NCI-H1092 (cell line): ENCODE results near the gene TOR4A.

Experiments used
- DNase-seq: peaks from one replicate; lab custom pipeline; 2025; lab: John Stamatoyannopoulos, UW

Gene TOR4A

DNA sequence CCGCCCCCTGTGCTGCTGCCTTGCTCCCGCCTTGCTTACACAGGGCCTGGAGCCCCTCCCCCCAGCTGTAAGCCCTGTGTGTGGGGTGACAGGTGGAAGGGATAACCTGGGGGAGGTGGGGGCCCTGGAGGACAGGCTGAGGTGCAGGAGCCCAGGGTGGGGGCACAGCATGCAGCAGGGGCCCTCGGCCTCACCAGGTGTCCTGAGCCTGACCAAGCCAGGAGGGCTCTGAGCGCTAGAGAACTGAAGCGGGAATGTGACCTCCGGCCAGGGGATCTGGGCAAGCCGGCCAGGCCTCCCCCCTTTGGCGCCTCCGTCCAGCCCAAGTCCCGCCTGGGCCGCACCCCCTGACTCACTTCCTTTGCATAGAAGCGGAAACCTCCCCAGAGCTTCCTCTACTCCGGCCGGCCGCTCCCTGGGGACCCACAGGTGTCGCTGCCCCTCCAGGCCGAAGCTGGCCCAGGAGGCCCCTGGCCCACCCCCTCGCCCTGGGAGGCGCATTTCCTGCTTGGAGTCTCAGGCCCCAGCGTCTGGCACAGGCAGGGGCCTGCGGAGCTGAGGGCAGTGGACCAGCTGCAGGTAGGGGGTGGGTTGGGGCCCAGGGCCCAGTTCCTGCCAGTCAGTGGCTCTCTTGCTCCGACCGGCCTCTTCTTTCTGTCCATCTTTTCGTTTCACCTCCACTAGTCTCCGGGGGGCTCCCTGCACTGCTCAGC lies at the start of gene TOR4A:
TSS of gene TOR4A (plus strand) at position 398 of the 713 bp plus-strand sequence. CDS start 964 bp downstream, outside the sequence.
- DNase-seq, result no peak

GRCh38 chr9:137227853-137228505 lies 49.5 kb upstream of the TOR4A start:
- no peak for DNase-seq

- DNase-seq, result no peak
These were observed 49.0 kb upstream of the TOR4A start for GRCh38 chr9:137228506-137228967.

DNA sequence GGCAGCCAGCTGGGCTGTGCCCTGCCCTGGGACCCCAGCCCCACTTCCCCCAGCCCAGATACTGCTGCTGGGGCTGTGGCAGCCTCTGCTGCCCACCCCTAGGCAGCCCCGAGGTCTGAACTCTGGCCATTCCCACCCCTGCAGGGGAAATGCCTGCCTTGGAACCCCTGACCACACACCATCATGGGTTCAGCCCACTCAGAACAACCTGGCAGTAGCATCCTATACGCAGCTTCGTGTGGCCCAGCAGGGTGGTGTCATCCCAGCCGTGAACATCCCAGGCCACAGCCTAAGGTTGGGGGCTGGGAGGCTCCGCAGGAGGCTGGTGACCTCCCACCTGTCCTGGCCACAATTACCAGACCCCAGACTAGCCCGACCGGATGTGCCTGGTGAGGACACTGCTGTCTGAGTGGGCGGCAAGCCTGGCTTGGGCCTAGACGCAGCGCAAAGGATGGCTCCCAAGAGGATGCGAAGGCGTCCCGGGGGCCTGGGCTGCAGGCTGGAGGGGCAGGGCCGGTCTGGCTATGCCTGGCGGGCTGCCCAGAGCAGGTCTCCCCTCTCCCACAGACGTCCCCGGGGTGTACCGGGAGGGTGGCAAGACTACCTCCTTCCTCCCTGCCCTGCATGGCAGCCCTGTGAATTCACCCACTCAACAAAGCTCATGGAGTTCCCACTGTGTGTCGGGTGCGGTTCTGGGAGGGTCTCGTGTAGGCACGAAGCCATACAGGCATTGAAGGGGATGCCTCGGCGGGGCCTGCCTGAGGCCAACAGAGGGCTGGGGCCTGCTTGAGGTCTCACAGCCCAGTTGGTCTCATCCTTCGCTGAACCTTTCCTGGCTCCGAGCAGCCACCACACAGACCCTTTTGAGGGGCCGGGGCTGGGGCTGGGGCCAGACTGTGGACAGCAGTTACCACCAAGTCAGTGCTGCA lies 48.3 kb upstream of the TOR4A start:
- no peak for DNase-seq

DNA sequence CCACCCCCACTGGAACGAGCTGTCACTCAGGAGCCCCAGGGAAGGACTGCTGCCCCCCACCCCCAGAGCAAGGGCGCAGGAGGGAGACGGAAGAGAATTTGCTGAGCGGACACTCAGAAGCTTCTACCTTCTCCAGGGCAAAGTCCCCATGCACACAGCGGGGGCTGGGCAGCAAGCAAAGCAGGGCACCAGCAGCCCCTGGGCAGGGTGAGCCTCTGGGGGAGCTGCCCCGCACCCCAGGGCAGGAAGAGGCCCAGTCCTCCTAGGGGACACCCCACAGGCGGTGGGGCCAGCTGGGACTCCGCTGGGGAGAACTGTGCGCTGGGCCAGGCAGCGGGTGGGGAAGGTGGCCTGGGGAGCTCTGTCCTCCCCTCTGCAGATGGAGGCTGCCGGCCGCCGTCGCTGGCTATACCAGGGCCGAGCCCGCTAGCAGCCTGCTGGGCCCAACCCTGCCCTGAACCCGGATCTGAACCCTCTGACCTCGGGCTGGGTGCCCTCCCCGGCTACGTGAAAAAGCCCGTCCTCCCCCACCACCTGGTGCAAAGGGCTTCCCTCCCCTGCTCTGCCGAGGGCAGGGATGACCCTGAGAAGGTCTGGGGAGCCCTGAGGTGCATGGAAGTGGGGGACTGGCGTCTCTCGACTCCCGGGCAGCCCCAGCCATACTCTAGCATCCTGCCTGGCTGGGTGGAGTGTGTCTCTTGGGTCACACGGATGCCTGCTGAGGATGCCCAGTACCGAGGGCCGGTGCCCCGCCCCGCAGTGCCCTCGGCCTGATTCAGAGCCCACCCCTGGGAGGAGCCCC lies 47.4 kb upstream of the TOR4A start:
- DNase-seq, result no peak

DNA sequence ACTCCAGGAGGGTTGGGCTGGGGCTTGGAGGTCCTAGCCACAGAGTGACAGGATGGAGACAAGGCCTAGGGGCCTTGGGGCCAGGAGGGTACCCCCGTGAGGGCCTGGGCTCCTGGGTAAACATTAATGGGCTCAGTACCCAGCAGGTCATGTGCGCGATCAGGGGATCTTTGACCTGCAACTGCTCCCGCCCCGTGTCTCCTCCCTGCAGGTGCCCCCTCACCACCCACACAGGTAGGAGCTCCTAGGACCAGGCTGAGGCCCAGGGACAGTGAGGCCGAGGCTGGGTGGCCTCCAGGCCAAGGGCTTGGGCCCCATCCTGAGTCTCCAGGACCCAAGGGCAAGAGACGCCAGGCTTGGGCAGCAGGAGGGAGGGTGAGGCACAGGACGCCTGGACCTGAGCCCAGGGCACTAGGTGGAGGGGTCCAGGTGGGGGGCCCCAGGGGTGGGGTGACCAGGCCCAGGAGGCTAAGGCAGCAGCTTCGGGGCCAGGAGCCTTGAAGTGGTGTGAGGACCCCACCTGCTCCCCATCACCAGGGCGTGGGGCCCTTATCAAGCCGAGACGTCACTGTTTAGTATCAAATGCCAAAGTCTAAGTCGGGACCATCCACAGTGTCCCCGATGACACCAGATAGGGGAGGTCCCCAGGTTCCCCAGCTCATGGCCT lies 46.7 kb upstream of the TOR4A start, which contains the start of gene SLC34A3:
TSS of gene SLC34A3 (plus strand) at position 197 of the 667 bp plus-strand sequence. CDS start 802 bp downstream, outside the sequence.
- DNase-seq, result no peak

GRCh38 chr9:137231372-137232039 lies 46.0 kb upstream of the TOR4A start:
- no peak for DNase-seq

DNA sequence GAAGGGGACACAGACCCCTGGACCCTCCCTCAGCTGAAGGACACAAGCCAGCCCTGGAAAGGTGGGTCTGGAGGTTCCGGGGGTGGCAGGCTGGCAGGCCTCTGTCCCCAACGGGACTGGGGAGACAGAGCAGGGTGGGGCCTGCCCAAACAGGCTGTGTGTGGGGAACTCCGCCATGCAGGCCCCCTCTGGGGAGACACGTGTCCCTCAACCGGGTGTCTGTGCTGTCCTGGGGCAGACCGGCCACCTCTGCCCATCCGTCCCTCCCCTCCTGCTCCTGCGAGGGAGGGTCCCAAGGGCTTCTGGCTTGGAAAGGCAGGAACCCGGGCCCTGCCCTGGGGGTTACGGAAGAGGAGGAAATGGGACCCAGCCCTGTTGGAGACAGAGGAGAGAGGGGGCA lies 45.4 kb upstream of the TOR4A start:
- no peak for DNase-seq

DNA sequence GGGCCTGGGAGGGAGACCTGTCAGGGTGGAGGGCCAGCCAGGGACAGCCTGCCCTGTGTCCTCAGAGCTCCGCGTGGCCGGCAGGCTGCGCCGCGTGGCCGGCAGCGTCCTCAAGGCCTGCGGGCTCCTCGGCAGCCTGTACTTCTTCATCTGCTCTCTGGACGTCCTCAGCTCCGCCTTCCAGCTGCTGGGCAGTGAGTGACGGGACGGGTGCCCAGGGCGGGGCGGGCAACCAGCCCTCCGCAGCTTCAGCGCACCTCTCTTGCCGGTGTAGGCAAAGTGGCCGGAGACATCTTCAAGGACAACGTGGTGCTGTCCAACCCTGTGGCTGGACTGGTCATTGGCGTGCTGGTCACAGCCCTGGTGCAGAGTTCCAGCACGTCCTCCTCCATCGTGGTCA lies 45.0 kb upstream of the TOR4A start:
- no peak for DNase-seq

GRCh38 chr9:137233143-137233980 lies 44.2 kb upstream of the TOR4A start:
- DNase-seq, result no peak

GRCh38 chr9:137234055-137234697 lies 43.4 kb upstream of the TOR4A start:
- no peak for DNase-seq

DNA sequence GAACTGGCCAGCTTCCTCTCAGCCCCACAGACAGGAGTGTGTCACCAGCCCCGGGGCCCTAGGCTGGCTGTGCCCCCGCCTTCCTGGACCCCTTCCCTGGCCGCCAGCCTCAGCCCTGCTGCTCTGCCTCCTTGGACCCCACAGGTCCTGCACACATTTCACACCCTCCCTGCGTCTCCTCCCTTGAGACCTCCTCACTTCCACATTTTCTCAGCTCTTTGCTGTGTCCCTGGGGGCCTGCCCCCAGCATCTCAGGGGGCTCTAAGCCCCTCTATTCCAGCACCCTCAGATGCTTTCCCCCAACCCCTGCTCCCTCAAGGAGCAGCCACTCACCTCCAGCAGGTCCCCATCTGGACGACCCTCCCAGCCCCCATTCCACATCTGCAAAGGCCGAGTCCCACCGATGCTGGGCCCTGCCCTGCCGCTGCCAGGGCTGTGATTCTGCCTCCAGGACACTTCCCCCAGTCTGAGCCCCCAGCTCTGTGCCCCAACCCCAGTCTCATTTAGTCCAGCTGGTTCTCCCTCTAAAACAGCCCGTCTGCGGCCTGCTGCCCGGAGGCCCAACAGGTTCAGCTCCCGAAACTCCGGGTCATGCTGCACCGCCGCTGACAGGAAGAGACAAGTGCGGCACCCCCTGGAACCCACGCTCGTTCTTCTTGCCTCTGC lies 42.6 kb upstream of the TOR4A start:
- no peak for DNase-seq

- DNase-seq, result no peak
These were observed 41.9 kb upstream of the TOR4A start for GRCh38 chr9:137235424-137236237.

GRCh38 chr9:137236238-137236935 lies 41.1 kb upstream of the TOR4A start:
- peak; percentile 82 for DNase-seq

- DNase-seq, result no peak
These were observed 40.5 kb upstream of the TOR4A start for GRCh38 chr9:137236936-137237421.
